Measurements from ENCODE around the gene AWAT2.

AWAT2 gene

DNA sequence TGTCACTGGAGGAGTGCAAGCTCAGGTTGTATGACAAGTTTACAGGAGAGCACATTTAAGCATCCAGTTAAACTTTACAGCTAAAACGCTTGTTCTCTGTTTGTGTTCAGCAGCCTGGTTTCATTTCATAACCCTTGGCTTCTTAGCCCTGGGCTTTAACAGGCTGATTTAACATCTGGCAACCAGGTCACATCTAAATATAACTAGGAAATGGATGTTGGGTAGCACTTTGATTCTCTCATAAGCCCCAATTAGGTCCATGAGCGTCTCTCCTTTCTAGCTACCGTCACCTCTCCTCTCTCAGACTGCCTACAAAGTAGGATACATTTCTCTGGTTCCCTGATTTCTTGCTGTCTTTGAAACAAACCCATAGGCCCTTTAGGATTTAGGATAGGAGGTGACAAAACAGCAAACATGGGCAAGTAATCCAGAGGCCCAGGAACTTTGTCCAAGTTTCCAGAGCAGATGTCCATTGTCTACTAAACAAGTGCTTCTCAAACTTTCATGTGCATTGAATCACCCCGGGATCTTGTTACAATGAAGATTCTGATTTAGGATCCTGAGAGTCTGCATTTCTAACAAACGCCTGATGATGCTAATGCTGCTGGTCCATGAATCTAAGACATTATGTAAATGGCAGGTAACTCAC, 35.0 kb upstream of the AWAT2 start:
- DNase-seq (ENCODE audit: extremely low spot score), result no peak
- ChIA-PET POLR2A (no interaction called here), CTCF (no interaction called here)
- TF ChIP-seq, protein P1, sequence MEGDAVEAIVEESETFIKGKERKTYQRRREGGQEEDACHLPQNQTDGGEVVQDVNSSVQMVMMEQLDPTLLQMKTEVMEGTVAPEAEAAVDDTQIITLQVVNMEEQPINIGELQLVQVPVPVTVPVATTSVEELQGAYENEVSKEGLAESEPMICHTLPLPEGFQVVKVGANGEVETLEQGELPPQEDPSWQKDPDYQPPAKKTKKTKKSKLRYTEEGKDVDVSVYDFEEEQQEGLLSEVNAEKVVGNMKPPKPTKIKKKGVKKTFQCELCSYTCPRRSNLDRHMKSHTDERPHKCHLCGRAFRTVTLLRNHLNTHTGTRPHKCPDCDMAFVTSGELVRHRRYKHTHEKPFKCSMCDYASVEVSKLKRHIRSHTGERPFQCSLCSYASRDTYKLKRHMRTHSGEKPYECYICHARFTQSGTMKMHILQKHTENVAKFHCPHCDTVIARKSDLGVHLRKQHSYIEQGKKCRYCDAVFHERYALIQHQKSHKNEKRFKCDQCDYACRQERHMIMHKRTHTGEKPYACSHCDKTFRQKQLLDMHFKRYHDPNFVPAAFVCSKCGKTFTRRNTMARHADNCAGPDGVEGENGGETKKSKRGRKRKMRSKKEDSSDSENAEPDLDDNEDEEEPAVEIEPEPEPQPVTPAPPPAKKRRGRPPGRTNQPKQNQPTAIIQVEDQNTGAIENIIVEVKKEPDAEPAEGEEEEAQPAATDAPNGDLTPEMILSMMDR (IDR thresholded peaks at IDR 0.05; ENCODE audit: control extremely low read depth, extremely low read depth, low read depth, missing control alignments), result no peak

DNA sequence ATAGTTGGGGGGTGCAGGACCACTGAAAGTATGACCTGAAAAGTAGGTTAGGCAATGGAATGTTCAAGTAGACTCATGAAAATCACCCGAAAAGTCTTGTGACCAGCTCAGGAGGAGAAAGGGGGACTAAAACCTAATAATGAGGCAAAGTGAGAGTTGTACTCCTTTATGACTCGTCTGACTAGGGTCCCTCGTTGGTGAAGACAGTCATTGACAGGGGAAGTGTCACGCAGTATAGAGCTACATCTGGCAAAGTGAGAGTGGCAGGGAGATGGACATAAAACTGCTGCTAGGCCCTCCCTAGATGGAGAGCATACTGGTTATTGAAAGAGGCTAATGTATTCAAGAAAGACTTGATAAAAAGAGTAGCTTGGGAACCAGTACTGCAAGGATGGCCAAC, 33.0 kb upstream of the AWAT2 start:
- POLR2A ChIA-PET, result no interaction called here
- no peak for DNase-seq (ENCODE audit: extremely low spot score)
- CTCF ChIA-PET, result interaction anchor here (1.2 to 1.6 kb wide), 2 partner anchors 14 to 50 kb away, joined by 5 to 7 read pairs; no protein-coding TSS in a partner anchor
- TF ChIP-seq, protein P1 (IDR thresholded peaks at IDR 0.05; ENCODE audit: control extremely low read depth, extremely low read depth, low read depth, missing control alignments), result no peak

DNA sequence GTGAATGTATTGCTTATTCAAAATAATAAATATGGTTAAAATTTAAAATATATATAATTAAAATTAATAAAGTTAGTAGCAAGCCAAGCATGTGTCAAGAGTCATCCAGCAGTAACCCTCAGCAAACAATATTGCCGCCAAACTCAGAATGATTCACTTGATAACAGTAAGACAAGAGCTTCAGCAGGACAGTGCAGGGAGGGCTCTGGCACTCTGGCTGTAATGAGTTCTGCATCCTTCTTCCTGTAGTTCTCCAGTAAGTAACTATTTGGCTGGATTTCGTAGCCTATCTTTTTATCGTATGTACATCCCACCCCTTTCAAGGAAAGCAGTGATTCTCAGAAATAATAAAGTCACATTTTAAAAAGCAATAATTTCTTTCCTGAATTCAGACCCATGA, 30.1 kb upstream of the AWAT2 start:
- POLR2A ChIA-PET, result no interaction called here
- TF ChIP-seq, protein P1 (IDR thresholded peaks at IDR 0.05; ENCODE audit: control extremely low read depth, extremely low read depth, low read depth, missing control alignments), result no peak
- CTCF ChIA-PET, result interaction anchor here (1.1 to 2.0 kb wide), 3 partner anchors 10 to 46 kb away, joined by 3 to 4 read pairs (median 4); no protein-coding TSS in a partner anchor
- no peak for DNase-seq (ENCODE audit: extremely low spot score)

DNA sequence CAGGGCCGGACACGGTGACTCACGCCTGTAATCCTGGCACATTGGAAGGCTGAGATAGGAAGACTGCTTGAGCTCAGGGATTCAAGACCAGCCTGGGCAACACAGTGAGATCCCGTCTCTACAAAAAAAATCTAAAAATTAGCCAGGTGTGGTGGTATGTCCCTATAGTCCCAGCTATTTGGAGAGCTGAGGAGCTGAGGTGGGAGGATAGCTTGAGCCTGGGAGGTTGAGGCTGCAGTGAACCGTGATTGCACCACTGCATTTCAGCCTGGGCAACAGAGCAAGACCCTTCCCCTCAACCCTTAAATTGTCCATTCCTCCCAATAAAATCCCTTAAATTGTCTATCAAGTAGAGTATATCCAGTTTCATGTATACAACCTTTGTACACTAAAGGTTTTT, 29.6 kb upstream of the AWAT2 start:
- ChIA-PET CTCF (interaction anchor here (1.7 to 2.0 kb wide), 2 partner anchors 10 to 18 kb away, joined by 4 read pairs; no protein-coding TSS in a partner anchor), POLR2A (no interaction called here)
- TF ChIP-seq, protein P1 (IDR thresholded peaks at IDR 0.05; ENCODE audit: control extremely low read depth, extremely low read depth, low read depth, missing control alignments), result no peak
- DNase-seq (ENCODE audit: extremely low spot score), result no peak

DNA sequence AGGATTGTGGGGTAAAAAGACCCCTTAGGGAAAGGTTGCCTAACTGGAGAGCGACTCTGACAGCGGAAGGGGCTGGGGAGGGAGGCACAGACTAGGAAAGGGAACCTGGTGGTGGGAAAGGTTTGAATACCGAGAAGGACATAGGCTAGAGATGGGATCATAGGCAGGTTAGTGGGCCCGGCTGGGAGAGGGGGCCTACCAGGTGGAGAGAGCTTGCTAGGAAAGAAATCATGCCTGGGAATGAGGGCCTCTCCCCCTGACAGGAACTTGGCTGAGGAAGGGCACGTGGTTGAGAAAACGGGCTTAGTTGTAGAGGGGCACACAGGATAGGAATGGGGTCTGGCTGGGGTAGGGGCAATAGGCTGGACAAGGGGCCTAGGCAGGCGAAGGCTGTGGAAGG, 16.9 kb upstream of the AWAT2 start:
- ChIA-PET POLR2A (no interaction called here), CTCF (no interaction called here)
- DNase-seq (ENCODE audit: extremely low spot score), result no peak
- TF ChIP-seq, protein P1 (IDR thresholded peaks at IDR 0.05; ENCODE audit: control extremely low read depth, extremely low read depth, low read depth, missing control alignments), result no peak

DNA sequence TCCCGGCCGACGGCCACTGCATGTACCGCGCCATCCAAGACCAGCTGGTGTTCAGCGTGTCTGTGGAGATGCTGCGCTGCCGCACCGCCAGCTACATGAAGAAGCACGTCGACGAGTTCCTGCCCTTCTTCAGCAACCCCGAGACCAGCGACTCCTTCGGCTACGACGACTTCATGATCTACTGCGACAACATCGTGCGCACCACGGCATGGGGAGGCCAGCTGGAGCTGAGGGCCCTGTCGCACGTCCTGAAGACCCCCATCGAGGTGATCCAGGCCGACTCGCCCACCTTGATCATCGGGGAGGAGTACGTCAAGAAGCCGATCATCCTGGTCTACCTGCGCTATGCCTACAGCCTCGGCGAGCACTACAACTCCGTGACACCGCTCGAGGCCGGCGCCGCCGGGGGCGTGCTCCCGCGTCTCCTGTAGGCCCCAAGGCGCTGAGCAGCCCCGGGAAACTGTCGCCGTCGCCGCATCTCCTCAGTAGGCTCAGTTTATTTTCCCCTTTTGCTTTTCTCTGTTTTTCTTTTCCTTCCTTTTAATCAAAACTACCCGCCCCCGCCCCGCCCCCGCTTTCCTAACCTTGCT, 13.3 kb upstream of the AWAT2 start:
- no peak for DNase-seq (ENCODE audit: extremely low spot score)
- ChIA-PET CTCF (no interaction called here), POLR2A (no interaction called here)
- TF ChIP-seq, protein P1 (IDR thresholded peaks at IDR 0.05; ENCODE audit: control extremely low read depth, extremely low read depth, low read depth, missing control alignments), result no peak
